Endothelial cell of umbilical vein (primary cell): ENCODE measurements around the gene SELL.
"Not testable (repeated sequence)": the region's sequence is repeated elsewhere in the genome, so short reads cannot be mapped to it uniquely, and the experiment has no call there.

Source experiments
- POLR2A ChIP-seq: IDR thresholded peaks from 2 replicates; pipeline ENCODE4 v1.6.1; 2012; ENCODE audit warnings: low read depth, mild to moderate bottlenecking, control low read depth, low read length
- POLR2AphosphoS5 ChIP-seq: IDR thresholded peaks from 2 replicates; pipeline ENCODE4 v1.6.1; 2012; ENCODE audit warnings: low read depth, mild to moderate bottlenecking, control low read depth, low read length, moderate library complexity; ENCODE audit not compliant: insufficient read depth
- TF ChIP-seq, protein P1 (sequence below), 2 donors: IDR thresholded peaks; 1 replicate in 1 of 2; 2 replicates in 1 of 2; pipeline ENCODE4 v1.5.1; 2011; ENCODE audit warnings: low read length in 2 of 2, mild to moderate bottlenecking in 2 of 2, moderate library complexity in 2 of 2, control low read depth in 1 of 2, inconsistent platforms in 1 of 2, low read depth in 1 of 2; ENCODE audit not compliant: insufficient read depth in 1 of 2; ENCODE audit errors: extremely low read depth in 1 of 2

DNA sequence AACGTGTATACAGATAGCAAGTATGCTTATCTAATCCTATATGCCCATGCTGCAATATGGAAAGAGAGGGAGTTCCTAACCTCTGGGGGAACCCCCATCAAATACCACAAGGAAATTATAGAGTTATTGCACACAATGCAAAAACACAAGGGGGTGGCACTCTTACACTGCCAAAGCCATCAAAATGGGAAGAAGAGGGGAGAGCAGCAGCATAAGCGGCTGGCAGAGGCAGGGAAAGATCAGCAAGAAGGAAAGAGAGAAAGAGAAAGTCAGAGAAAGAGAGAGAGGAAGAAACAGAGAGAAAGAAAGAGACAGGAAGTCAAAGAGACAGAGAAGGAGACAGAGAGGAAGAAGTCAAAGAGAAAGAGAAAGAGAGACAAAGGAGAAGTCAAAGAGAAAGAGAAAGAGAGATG, 44.2 kb downstream of the SELL start:
- not testable (repeated sequence) for TF ChIP-seq POLR2A, POLR2AphosphoS5
- TF ChIP-seq, protein P1, sequence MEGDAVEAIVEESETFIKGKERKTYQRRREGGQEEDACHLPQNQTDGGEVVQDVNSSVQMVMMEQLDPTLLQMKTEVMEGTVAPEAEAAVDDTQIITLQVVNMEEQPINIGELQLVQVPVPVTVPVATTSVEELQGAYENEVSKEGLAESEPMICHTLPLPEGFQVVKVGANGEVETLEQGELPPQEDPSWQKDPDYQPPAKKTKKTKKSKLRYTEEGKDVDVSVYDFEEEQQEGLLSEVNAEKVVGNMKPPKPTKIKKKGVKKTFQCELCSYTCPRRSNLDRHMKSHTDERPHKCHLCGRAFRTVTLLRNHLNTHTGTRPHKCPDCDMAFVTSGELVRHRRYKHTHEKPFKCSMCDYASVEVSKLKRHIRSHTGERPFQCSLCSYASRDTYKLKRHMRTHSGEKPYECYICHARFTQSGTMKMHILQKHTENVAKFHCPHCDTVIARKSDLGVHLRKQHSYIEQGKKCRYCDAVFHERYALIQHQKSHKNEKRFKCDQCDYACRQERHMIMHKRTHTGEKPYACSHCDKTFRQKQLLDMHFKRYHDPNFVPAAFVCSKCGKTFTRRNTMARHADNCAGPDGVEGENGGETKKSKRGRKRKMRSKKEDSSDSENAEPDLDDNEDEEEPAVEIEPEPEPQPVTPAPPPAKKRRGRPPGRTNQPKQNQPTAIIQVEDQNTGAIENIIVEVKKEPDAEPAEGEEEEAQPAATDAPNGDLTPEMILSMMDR (IDR thresholded peaks at IDR 0.05; ENCODE audit: extremely low read depth in 1 of 2, insufficient read depth in 1 of 2, low read depth in 1 of 2, low read length in 2 of 2) = not testable (repeated sequence)
